K562 (cell line): Measurements from ENCODE around the gene MEIKIN.

Experiments
- ARID4B ChIP-seq: sonication (generic); formaldehyde crosslinking; IDR thresholded peaks from 2 replicates; pipeline ENCODE4 v1.8.0; 2022; ENCODE audit warnings: mild to moderate bottlenecking, missing genetic modification reagents
- ASH1L ChIP-seq: fragments of 450-650 bp; IDR thresholded peaks from 2 replicates; pipeline ENCODE4 v1.6.1; 2018; ENCODE audit warnings: borderline replicate concordance, mild to moderate bottlenecking, low read depth; ENCODE audit not compliant: partially characterized antibody
- CHCHD3 ChIP-seq: fragments of 250-450 bp; sonication (Bioruptor Pico); IDR thresholded peaks from 2 replicates; pipeline ENCODE4 v2.1.2; 2022; ENCODE audit warnings: mild to moderate bottlenecking
- CTCF ChIP-seq, 3 experiments: IDR thresholded peaks in 2 of 3; conservative IDR thresholded peaks in 1 of 3; 2 replicates each; pipeline ENCODE4 v1.5.1; 2011 to 2012; ENCODE audit warnings: low read length in 3 of 3, mild to moderate bottlenecking in 3 of 3, control low read depth in 2 of 3, improper control_type of control experiment in 1 of 3, inconsistent platforms in 1 of 3, low read depth in 1 of 3, mixed read lengths in 1 of 3, moderate library complexity in 1 of 3; ENCODE audit not compliant: insufficient read depth in 2 of 3
- ESRRA ChIP-seq: fragments of 450-650 bp; IDR thresholded peaks from 2 replicates; pipeline ENCODE4 v1.6.1; 2014; ENCODE audit warnings: low read depth, mild to moderate bottlenecking, moderate library complexity, borderline replicate concordance
- GTF3C2 ChIP-seq: IDR thresholded peaks from 3 replicates; pipeline ENCODE4 v1.6.1; 2011; ENCODE audit warnings: borderline replicate concordance, mild to moderate bottlenecking, moderate library complexity; ENCODE audit not compliant: insufficient read length; ENCODE audit errors: extremely low read depth
- HDAC8 ChIP-seq: fragments of 450-650 bp; IDR thresholded peaks from 2 replicates; pipeline ENCODE4 v1.6.1; 2016; ENCODE audit warnings: mild to moderate bottlenecking, missing genetic modification characterization, moderate library complexity, missing compliant biosample characterization
- NR2C2 ChIP-seq, 2 experiments: fragments of 200-800 bp in 1 of 2; sonication (Bioruptor generic) in 1 of 2; sonication (generic) in 1 of 2; formaldehyde crosslinking in 1 of 2; IDR thresholded peaks; 2 replicates each; pipeline versions ENCODE4 v1.6.1 to v1.8.0; 2016 to 2022; ENCODE audit warnings: mild to moderate bottlenecking in 1 of 2, missing compliant biosample characterization in 1 of 2, missing genetic modification characterization in 1 of 2, missing genetic modification reagents in 1 of 2
- POLR2AphosphoS5 ChIP-seq: IDR thresholded peaks from 2 replicates; pipeline ENCODE4 v1.6.1; 2011; ENCODE audit warnings: mild to moderate bottlenecking, low read depth, low read length, moderate library complexity; ENCODE audit not compliant: control insufficient read depth, insufficient read depth
- RBBP5 ChIP-seq: fragments of 200-600 bp; sonication (generic); IDR thresholded peaks from 2 replicates; pipeline ENCODE4 v1.6.1; 2012; ENCODE audit warnings: borderline replicate concordance, mild to moderate bottlenecking, low read length, control low read depth, inconsistent platforms; ENCODE audit not compliant: insufficient read depth, poor library complexity, severe bottlenecking
- SRSF9 ChIP-seq: fragments of 200-400 bp; formaldehyde crosslinking; IDR thresholded peaks from 2 replicates; pipeline ENCODE4 v1.6.1; 2017; ENCODE audit warnings: low read depth, low read length, borderline replicate concordance
- USF1 ChIP-seq: sonication (generic); formaldehyde crosslinking; IDR thresholded peaks from 2 replicates; pipeline ENCODE4 v1.9.0; 2022; ENCODE audit warnings: mild to moderate bottlenecking, missing genetic modification reagents
- ZBTB1 ChIP-seq: sonication (generic); formaldehyde crosslinking; IDR thresholded peaks from 2 replicates; pipeline ENCODE4 v1.8.1; 2023; ENCODE audit warnings: missing genetic modification reagents, low read depth, mild to moderate bottlenecking, borderline replicate concordance
- ZNF512 ChIP-seq: IDR thresholded peaks from 2 replicates; pipeline ENCODE4 v1.6.1; 2016; ENCODE audit warnings: missing genetic modification characterization, missing compliant biosample characterization

- TF ChIP-seq NR2C2 (CRISPR knock-in tag; IDR thresholded peaks at IDR 0.05) = no peak
- TF ChIP-seq NR2C2 (tag; IDR thresholded peaks at IDR 0.05) = no peak
- TF ChIP-seq HDAC8 (tag) = no peak
- TF ChIP-seq ZNF512 (tag) = no peak
- TF ChIP-seq ESRRA = no peak
- TF ChIP-seq GTF3C2 = no peak
- no peak for TF ChIP-seq CTCF (IDR thresholded peaks at IDR 0.05 in 2 of 3, conservative IDR thresholded peaks at IDR 0.05 in 1 of 3; ENCODE audit: insufficient read depth in 2 of 3, low read depth in 1 of 3, low read length in 3 of 3)
- no peak for TF ChIP-seq POLR2AphosphoS5
- TF ChIP-seq USF1 (CRISPR knock-in tag) = no peak
- TF ChIP-seq ARID4B (CRISPR knock-in tag) = no peak
- TF ChIP-seq RBBP5 = no peak
- no peak for TF ChIP-seq ZBTB1 (CRISPR knock-in tag)
- no peak for TF ChIP-seq CHCHD3 (CRISPR knock-in tag)
- no peak for TF ChIP-seq ASH1L
- no peak for TF ChIP-seq SRSF9
Observed at GRCh38 chr5:131979816-131980215, 34.4 kb upstream of the MEIKIN start.
